Mesendoderm (in vitro differentiated cells): ENCODE results near the gene PDCD7.

ENCODE experiments used
- DNase-seq: peaks from one replicate; pipeline ENCODE4 v3.0.0; 2013
- H2AK5ac ChIP-seq: 2 replicates; pipeline ENCODE4 v1.6.1; 2013; ENCODE audit warnings: low read length, inconsistent platforms
- H2BK120ac ChIP-seq: 2 replicates; pipeline ENCODE4 v1.6.1; 2013; ENCODE audit warnings: low read depth, mild to moderate bottlenecking, low read length, moderate library complexity, mixed read lengths
- H2BK15ac ChIP-seq: replicated peaks from 2 replicates; pipeline ENCODE4 v1.6.1; 2013; ENCODE audit warnings: low read depth, mild to moderate bottlenecking, moderate library complexity
- H2BK5ac ChIP-seq: 2 replicates; pipeline ENCODE4 v1.6.1; 2013; ENCODE audit warnings: low read length, inconsistent platforms
- H3K18ac ChIP-seq: 2 replicates; pipeline ENCODE4 v1.6.1; 2013; ENCODE audit warnings: mild to moderate bottlenecking, low read length, mixed read lengths
- H3K23ac ChIP-seq: one replicate; pipeline ENCODE4 v1.6.1; 2013; ENCODE audit warnings: low read length
- H3K27ac ChIP-seq: 2 replicates; pipeline ENCODE4 v1.5.1; 2013; ENCODE audit warnings: low read depth, mild to moderate bottlenecking, inconsistent platforms, low read length, moderate library complexity
- H3K27me3 ChIP-seq: 2 replicates; pipeline ENCODE4 v1.6.1; 2013; ENCODE audit warnings: low read length, control low read depth, mild to moderate bottlenecking, inconsistent platforms; ENCODE audit not compliant: insufficient read depth, poor library complexity
- H3K36me3 ChIP-seq: 2 replicates; pipeline ENCODE4 v1.6.1; 2013; ENCODE audit warnings: low read length, inconsistent platforms; ENCODE audit not compliant: control insufficient read depth, insufficient read depth
- H3K4ac ChIP-seq: one replicate; pipeline ENCODE4 v1.6.1; 2013; ENCODE audit warnings: low read depth, mild to moderate bottlenecking, low read length, moderate library complexity
- H3K4me1 ChIP-seq: 2 replicates; pipeline ENCODE4 v1.6.1; 2013; ENCODE audit warnings: low read depth, low read length, inconsistent platforms; ENCODE audit not compliant: control insufficient read depth
- H3K4me2 ChIP-seq: 2 replicates; pipeline ENCODE4 v1.6.1; 2013; ENCODE audit warnings: low read length
- H3K4me3 ChIP-seq: 2 replicates; pipeline ENCODE4 v1.5.1; 2013; ENCODE audit warnings: mild to moderate bottlenecking, low read length
- H3K56ac ChIP-seq: one replicate; pipeline ENCODE4 v1.6.1; 2013; ENCODE audit warnings: low read length
- H3K79me1 ChIP-seq: 2 replicates; pipeline ENCODE4 v1.6.1; 2013; ENCODE audit warnings: low read length, inconsistent platforms
- H3K79me2 ChIP-seq: 2 replicates; pipeline ENCODE4 v1.6.1; 2013; ENCODE audit warnings: mild to moderate bottlenecking, low read length; ENCODE audit not compliant: control insufficient read depth, insufficient read depth
- H3K9ac ChIP-seq: 2 replicates; pipeline ENCODE4 v1.6.1; 2013; ENCODE audit warnings: low read length, inconsistent platforms
- H4K5ac ChIP-seq: one replicate; pipeline ENCODE4 v1.6.1; 2013; ENCODE audit warnings: low read length
- H4K8ac ChIP-seq: one replicate; pipeline ENCODE4 v1.6.1; 2013; ENCODE audit warnings: low read depth, mild to moderate bottlenecking, control low read depth, low read length, moderate library complexity
- WGBS: extraction: QIAGEN DNeasy Blood & Tissue Kit; methylation state at CpG from one replicate; pipeline ENCODE4 v1.1.7; 2013; ENCODE audit warnings: low lambda C conversion rate, missing lambda C conversion rate; ENCODE audit not compliant: insufficient coverage; ENCODE audit errors: extremely low coverage; 5-methylcytosine and 5-hydroxymethylcytosine counted together

PDCD7 gene

GRCh38 chr15:65164139-65164538 is 30.5 kb upstream of the PDCD7 start:
- Histone ChIP-seq H3K4ac (no peak overlapping the region), H3K18ac (no peak overlapping the region), H3K27ac (no peak overlapping the region), H4K5ac (no peak overlapping the region), H3K9ac (no peak overlapping the region), H3K4me3 (no peak overlapping the region), H2BK120ac (no peak overlapping the region), H3K36me3 (peaks cover 2% of the 10 kb centered on the region), H2BK15ac (no peak overlapping the region), H2BK5ac (no peak overlapping the region), H2AK5ac (no peak overlapping the region), H3K4me2 (no peak overlapping the region), H3K56ac (no peak overlapping the region), H3K27me3 (no peaks in the 10 kb centered on the region), H4K8ac (no peak overlapping the region), H3K23ac (no peak overlapping the region), H3K4me1 (no peaks in the 10 kb centered on the region), H3K79me1 (peaks cover 2% of the 10 kb centered on the region), H3K79me2 (no peaks in the 10 kb centered on the region)
- no peak for DNase-seq
- no CpG with 5 or more reads among the region's 1 CpG for WGBS

DNA sequence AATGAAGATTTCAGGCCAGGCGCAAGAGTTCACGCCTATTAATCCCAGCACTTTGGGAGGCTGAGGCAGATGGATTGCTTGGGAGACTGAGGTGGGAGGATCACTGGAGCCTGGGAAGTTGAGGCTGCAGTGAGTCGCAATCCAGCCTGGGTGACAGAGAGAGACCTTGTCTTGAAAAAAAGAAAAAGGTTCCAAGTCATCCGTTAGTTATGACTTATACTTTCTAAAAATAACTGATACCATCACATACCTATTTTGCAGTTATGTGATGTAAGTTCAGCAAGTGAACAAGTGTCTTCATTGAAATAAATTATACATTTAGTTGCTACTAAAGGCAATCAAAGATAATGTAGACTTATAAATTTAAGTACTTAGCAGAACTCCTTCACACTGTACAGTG is 29.4 kb upstream of the PDCD7 start:
- no peak overlapping the region for H2BK5ac ChIP-seq
- H3K27ac ChIP-seq: no peak overlapping the region
- H3K4me3 ChIP-seq: no peak overlapping the region
- no peak overlapping the region for H2BK15ac ChIP-seq
- no peak overlapping the region for H3K56ac ChIP-seq
- no peak overlapping the region for H2BK120ac ChIP-seq
- no peak overlapping the region for H4K8ac ChIP-seq
- no peak overlapping the region for H3K18ac ChIP-seq
- no peak overlapping the region for H3K23ac ChIP-seq
- H4K5ac ChIP-seq: no peak overlapping the region
- peaks cover 2% of the 10 kb centered on the region for H3K79me1 ChIP-seq
- no peak for DNase-seq
- H3K9ac ChIP-seq: no peak overlapping the region
- peaks cover 2% of the 10 kb centered on the region for H3K36me3 ChIP-seq
- H3K4me1 ChIP-seq: no peaks in the 10 kb centered on the region
- no peaks in the 10 kb centered on the region for H3K27me3 ChIP-seq
- no CpG with 5 or more reads among the region's 4 CpGs for WGBS
- H3K79me2 ChIP-seq: no peaks in the 10 kb centered on the region
- H2AK5ac ChIP-seq: no peak overlapping the region
- no peak overlapping the region for H3K4ac ChIP-seq
- no peak overlapping the region for H3K4me2 ChIP-seq

DNA sequence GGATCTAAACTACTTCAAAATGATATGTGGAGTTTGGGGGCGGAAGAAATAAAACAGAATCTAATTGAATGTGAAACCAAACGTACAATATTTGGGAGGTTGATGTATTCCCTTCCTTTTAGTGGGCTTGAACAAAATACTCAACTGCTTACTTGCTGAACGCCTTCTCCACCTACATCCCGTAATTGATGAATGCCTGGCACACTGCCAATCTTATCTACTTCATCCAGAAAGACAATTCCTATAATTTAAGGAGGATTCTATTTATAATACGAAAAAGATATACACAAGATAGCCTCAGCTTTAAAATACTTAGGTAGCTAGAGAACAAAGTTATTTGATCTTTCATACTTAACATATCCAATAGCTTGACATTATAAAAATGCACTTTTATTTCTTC is 23.1 kb upstream of the PDCD7 start:
- Histone ChIP-seq H2AK5ac (no peak overlapping the region), H3K56ac (no peak overlapping the region), H3K4me3 (no peak overlapping the region), H2BK15ac (no peak overlapping the region), H3K27ac (no peak overlapping the region), H3K18ac (no peak overlapping the region), H3K4me2 (no peak overlapping the region), H3K36me3 (peaks cover 3% of the 10 kb centered on the region), H3K27me3 (no peaks in the 10 kb centered on the region), H3K79me2 (no peaks in the 10 kb centered on the region), H2BK5ac (no peak overlapping the region), H4K8ac (no peak overlapping the region), H3K9ac (no peak overlapping the region), H4K5ac (no peak overlapping the region), H3K4me1 (no peaks in the 10 kb centered on the region), H2BK120ac (no peak overlapping the region), H3K23ac (no peak overlapping the region), H3K79me1 (no peaks in the 10 kb centered on the region), H3K4ac (no peak overlapping the region)
- no peak for DNase-seq
- no CpG with 5 or more reads among the region's 5 CpGs for WGBS

GRCh38 chr15:65154720-65155119 is 21.1 kb upstream of the PDCD7 start:
- Histone ChIP-seq H3K56ac (no peak overlapping the region), H3K4ac (no peak overlapping the region), H3K4me1 (no peaks in the 10 kb centered on the region), H3K4me2 (no peak overlapping the region), H3K79me2 (no peaks in the 10 kb centered on the region), H2BK15ac (no peak overlapping the region), H3K9ac (no peak overlapping the region), H3K4me3 (no peak overlapping the region), H2BK5ac (no peak overlapping the region), H3K23ac (no peak overlapping the region), H3K18ac (no peak overlapping the region), H2AK5ac (no peak overlapping the region), H4K5ac (no peak overlapping the region), H3K27ac (no peak overlapping the region), H3K36me3 (peaks cover 3% of the 10 kb centered on the region), H3K27me3 (no peaks in the 10 kb centered on the region), H3K79me1 (no peaks in the 10 kb centered on the region), H4K8ac (no peak overlapping the region), H2BK120ac (no peak overlapping the region)
- no CpG with 5 or more reads among the region's 6 CpGs for WGBS
- DNase-seq: no peak

GRCh38 chr15:65147902-65148301 is 14.3 kb upstream of the PDCD7 start:
- Histone ChIP-seq H3K27ac (no peak overlapping the region), H2BK5ac (no peak overlapping the region), H2AK5ac (no peak overlapping the region), H3K56ac (no peak overlapping the region), H3K9ac (no peak overlapping the region), H3K4ac (no peak overlapping the region), H3K4me1 (no peaks in the 10 kb centered on the region), H4K5ac (no peak overlapping the region), H4K8ac (no peak overlapping the region), H3K79me1 (no peaks in the 10 kb centered on the region), H2BK120ac (no peak overlapping the region), H3K79me2 (no peaks in the 10 kb centered on the region), H3K36me3 (no peaks in the 10 kb centered on the region), H2BK15ac (no peak overlapping the region), H3K4me2 (no peak overlapping the region), H3K4me3 (no peak overlapping the region), H3K18ac (no peak overlapping the region), H3K27me3 (no peaks in the 10 kb centered on the region), H3K23ac (no peak overlapping the region)
- no CpG with 5 or more reads among the region's 3 CpGs for WGBS
- DNase-seq: no peak

DNA sequence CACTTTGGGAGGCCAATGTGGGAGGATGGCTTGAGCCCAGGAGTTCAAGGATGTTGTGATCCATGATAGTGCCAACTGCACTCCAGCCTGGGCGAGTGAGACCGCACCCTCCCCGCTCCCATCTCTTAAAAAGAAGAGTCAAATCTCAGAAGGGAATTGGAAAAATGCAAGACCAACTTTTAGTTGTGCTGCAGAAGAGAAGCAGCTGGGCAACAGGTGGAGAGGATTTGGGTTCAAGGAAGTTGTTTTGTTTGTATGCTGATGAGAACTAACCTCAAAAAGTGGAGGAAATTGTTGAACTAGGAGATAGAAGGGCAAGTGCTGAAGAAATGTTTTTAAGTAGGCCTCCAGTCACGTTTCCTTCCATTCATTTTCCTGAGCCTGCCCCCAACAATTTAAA is 12.8 kb upstream of the PDCD7 start:
- no peak overlapping the region for H2AK5ac ChIP-seq
- no peak overlapping the region for H3K27ac ChIP-seq
- no peak overlapping the region for H2BK5ac ChIP-seq
- no peak overlapping the region for H3K18ac ChIP-seq
- no peak for DNase-seq
- no CpG with 5 or more reads among the region's 4 CpGs for WGBS
- H3K23ac ChIP-seq: no peak overlapping the region
- H3K79me1 ChIP-seq: no peaks in the 10 kb centered on the region
- no peak overlapping the region for H3K9ac ChIP-seq
- no peak overlapping the region for H3K4me3 ChIP-seq
- no peaks in the 10 kb centered on the region for H3K79me2 ChIP-seq
- no peak overlapping the region for H3K56ac ChIP-seq
- H3K4me1 ChIP-seq: no peaks in the 10 kb centered on the region
- H3K36me3 ChIP-seq: no peaks in the 10 kb centered on the region
- H4K5ac ChIP-seq: no peak overlapping the region
- no peak overlapping the region for H2BK15ac ChIP-seq
- no peaks in the 10 kb centered on the region for H3K27me3 ChIP-seq
- H2BK120ac ChIP-seq: no peak overlapping the region
- no peak overlapping the region for H3K4ac ChIP-seq
- H4K8ac ChIP-seq: no peak overlapping the region
- H3K4me2 ChIP-seq: no peak overlapping the region
